Activated CD8-positive, alpha-beta memory T cell treated with anti-CD3 and anti-CD28 coated beads for 48 hours (primary cell): Measurements from ENCODE around the gene ZBP1.

Experiments
- DNase-seq, 3 experiments: peaks; one replicate each; pipeline ENCODE4 v3.0.0-alpha.2; 2020; ENCODE audit warnings: low read depth in 2 of 3, low spot score in 2 of 3

The ZBP1 gene

DNA sequence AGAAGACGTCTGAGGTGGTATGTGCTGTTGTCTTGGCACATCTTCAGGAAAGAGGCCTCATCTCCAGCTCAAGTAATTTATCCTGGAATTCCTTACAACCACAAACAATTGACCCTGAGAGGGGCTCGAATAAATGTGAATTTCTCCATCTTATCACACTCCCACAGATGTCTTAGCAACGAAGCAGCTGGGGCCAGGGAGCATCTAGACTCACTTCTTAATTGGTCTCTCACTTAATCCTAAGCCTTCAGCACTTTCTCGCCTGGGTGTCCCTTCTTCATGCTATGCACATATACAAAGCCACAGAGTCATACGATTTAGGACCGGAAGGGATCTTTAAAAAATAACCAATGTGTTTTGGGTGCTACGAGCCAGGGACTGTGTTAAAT is 32.2 kb downstream of the ZBP1 start:
- DNase-seq = no peak

DNA sequence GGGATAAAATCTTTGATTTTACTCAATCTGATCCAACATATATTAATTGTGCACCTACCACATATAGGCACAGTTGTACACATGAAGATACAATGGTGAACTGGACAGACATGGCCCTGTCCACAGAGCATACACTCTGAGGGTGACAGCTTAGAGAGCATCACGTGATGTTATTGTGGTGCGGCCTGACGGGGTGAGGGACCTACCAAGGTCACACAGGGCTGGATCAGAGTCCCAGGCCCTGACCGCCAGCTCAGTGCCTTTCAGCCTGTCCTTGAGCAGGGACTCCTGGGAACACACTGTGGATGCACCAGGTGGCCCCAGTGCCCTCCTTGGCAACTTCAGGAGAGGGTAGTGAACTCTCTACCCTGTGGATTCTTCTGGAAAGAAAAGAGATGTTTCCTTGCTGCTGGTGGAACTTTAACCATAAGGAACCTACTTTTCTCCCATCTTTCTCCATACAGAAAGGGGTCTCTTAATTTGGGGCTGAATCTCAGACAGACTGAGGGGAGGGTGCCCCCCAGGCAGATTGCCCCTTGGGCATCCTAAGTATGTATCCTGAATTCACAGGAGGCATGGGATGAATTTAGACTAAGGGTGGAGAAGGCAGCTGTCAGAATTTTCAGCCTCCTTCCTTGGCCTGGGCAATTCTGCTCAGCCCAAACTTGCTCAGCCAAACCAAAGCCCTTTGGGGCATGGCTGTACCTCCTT is 32.8 kb downstream of the ZBP1 start:
- no peak for DNase-seq

DNA sequence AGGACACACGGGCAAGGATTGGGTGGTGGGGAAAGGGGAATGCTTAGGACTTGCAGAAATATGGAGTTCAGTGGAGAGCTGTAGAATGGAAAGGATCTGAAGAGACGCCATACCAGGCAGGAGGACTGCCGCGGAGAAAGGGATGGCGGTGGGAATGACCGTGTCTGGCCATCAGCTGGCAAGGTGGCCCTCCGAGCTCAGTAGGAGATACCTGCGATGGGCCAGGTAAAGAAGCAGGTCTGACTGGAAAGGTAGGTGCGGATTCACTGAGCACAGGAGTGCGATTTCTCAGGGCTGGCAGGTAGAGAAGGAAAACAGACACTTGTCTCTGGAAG is 33.3 kb downstream of the ZBP1 start:
- no peak for DNase-seq

DNA sequence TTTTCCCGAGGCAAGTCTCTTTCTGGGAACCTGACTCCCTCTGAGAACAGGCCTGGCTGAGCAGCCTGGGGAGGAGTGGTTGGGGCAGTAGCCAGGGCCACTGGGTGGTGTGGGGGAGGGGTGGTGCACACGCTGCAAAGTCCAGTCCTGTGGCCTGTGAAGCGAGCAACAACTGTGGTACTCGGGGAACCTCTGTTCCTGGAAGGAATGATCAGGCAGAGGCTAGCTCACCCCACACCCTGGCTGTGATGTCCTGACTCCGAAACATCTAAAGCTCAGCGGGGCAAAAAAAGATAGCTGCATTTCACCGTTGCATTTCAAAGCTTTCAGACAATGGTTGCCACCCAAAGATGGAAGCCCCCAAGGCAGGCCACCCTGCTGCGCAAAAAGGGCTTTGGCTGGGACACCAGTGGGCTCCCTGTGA is 33.8 kb downstream of the ZBP1 start:
- DNase-seq = no peak

DNA sequence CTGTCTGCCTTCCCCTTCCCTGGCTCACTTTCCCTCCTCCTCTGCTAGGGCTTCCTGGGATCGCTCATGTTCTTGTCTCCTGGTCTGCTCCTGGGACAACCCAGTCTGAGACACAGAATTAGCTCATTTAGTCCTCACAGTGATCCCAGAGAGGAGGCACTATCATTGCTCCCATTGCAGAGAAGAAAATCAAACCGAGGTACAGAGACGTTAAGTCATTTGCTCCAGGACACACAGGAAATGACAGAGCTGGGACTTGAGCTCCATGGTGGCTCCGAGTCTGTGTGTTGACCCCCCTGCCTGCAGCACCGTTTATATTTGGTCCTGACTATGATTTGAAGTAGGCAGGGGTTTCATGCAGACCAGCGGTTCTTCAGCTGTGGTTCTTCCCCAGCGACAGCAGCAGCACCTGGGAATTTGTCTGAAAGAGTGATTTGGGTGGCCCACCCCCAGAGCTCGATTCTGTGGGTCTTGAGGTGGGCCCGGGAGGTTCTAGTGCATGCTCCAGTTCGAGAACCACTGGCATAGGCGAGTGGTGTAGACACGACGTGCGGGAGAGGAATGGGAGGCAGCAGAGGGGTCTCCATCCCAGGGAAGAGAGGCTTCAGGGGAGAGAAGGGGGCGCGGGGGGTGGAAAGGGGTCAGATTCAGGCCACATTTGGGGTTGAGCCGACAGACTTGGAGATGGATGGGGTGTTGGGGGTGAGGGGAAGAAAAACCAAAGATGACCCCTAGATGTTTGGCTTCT is 34.6 kb downstream of the ZBP1 start:
- no peak for DNase-seq

DNA sequence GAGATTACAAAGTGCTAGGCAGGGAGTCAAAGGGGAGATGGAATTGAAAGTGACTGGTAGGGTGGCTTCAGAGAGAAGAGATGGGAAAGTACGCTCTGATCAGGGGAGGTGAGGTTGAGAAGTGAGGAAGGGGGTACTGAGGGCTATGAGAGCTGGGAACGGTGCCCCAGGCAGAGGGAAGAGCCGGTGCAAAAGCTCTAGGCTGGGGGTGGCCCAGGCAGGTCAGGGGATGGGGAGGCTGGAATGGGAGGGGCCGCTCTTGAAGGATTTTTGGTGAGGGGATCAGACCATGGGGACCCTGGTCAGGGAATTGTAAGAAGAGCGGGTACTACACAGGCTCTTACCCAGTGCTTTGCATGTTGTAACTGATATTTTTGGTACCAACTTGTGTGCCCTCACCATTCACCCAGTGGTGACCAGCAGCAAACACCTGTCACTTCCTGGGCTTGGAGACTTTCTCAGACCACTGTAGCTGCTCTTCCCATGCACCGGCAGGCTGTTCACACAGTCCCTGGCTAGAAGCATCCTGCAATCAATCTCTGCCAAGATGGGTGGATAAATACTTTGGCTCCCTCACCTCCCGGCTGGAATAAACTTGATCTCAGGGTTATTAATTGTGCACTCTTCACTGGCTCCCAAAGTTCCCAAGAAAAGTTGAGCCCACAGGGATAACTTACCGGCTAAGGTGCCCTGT is 35.3 kb downstream of the ZBP1 start:
- DNase-seq = no peak

DNA sequence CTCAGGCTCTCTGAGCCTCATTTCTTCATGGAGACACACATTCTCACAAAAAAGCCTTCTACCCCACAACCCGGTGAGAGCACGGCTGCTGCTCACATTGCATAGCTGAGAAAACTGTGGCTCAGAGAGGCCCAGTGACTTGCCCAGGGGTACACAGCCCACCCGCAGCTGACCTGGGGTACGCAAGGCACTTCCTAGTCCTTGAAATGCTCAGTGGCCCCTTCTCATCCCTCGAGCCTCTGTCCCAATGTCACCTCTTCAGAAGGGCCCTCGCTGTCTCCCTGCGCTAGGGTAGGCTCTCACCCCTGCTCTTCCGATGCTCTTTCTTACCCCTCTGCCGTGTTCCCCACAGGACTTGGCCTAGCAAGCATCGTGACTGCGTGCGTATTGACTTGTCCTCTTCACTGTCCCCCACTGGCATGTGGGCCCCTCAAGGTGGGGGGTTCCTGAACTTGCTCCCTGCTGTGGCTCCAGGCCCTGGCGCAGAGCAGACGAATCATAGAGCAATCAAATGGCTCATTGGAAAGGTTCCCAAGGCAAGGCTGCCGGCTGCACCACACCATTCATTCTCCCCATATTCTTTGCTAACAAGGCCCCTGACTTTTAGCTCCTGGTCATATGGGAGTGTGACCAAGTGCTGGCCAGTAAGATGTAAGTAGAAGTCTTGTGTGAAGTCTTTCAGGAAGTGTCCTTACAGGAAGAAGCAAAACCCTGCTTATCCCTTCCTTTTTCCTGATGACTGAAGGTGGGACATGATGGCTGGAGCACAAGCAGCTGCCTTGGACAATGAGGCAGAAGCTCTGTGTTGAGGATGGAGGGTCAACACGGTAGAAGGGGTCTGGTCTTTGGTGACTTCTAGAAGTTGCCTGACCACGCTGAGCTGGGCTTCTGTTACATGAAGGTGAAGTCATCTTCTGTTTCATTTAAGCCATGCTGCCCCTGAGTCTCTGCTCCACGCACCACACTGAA is 36.7 kb downstream of the ZBP1 start:
- DNase-seq = no peak

DNA sequence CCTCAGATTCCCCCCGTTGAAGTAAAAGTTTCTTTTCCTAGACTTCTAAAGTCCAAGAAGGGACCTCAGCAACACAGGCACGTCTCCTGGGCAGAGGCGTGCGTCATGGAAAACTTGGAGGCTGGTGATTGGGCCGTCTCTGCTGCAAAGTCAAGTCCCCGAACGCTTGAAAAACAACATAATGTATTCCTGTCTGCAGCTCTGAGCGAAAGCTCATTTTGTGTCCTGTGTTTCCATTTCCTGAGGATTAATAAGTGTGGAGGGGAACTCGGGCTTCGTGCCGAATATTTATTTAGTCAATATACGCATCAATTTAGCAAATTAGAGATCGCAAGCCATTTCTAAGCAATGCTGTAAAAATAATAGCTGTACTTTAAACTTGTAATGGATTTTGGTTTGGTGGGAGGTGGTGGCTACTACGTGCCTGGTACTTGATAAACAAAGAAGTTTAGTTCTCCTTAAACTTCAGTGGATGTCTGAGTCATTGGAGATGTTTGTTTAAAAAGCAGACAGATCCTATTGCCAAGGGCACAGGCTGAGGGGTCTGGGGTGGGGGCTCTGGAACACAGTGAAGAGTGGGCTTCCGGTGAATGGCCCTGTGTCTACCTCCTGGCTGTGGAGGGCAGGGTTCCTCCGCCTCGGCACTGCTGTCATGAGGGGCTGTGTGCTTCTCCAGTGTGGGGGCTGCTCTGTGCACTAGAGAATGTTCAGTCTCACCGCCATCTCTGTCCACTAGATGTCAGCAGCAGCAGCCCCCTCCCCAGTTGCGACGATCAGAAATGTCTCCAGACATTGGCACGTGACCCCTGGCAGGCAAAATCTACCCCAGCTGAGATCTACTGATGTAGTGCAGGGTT is 37.6 kb downstream of the ZBP1 start:
- no peak for DNase-seq

DNA sequence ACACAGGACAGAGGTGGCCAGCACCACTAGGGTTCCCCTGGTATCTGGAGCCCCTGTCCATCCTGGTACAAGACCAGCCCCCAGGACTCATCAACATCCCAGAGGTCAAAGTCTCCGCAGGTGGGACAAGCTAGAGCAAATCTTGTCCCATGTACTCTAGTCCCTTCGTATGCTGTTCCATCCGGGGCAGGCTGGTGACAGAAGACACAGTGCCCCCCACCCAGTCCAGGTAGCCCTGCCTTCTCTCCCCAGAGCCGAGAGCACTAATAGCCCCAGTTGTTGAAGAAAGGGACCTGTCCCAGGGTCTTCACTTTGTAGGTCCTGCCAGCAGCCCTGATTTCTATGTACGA is 38.2 kb downstream of the ZBP1 start:
- DNase-seq = no peak

DNA sequence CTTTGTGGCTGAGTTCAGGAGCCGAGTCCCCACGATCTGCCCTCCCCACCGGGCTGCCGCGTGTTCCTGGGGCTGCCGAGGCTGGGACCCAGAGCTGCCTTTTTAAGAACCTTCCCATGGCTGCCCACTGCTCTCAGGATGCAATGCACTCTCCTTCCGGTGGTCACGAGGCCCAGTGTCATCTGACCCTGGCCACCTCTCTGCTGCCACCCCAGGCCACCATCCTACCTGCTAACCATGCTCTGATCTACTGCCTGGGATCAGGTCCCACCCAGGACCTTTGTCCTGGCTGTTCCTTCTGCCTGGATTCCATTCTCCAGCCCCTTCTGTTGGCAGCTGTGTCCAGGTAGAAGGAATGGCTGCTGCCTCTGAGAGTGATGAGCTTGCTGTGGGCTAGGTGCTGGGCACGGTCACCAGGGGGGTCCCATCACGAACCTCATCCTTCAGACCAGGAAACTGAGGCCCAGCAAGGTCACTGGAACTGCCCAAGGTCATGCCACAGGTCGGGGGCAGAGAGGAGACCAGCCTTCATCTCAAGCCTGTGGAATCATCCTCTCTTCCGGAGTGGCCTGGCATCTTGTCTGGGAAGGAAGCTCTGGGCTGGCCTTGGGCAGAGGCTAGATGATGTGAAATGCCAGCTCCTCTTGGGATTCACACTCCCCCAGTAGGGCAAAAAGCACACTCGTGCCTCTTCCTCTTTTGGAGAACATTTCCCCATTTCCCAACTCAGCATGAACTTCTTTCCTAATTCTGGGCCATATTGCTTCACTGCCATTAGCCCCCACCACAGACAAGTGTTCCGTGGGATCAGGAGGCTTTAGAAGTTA is 38.8 kb downstream of the ZBP1 start:
- DNase-seq = no peak

DNA sequence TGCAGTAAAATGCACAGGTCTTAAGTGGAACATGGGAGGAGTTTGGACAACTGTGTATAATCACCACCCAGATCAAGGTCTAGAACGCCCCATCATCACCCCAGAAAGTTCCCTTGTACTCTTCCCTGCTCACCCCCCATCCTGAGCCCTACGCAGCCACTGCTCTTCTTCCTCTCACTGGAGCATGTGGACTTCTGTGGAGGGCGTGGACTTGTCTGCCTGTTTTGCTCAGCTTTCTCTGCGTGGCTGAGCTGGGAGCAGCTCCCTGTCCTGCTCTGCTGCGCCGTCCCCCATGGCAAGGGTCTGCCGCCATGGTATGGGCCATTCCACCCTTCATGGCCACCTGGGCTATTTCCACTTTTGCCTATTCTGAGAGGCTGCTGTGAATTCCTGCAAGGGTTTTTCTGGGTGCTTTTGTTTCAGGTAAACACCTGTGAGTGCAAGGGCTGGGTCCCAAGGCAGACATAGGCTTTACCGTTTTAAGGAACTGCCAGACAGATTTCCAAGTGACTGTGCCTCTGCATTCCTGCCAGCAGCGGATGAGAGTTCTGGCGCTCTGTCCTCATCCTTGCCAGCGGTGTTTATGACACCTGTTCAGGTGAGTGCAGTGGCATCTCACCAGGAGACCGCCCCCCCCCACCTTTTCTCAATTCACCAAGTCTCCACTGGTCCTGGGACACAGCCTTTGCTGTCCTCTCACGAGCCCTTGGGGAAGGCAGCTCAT is 39.6 kb downstream of the ZBP1 start:
- DNase-seq = no peak

DNA sequence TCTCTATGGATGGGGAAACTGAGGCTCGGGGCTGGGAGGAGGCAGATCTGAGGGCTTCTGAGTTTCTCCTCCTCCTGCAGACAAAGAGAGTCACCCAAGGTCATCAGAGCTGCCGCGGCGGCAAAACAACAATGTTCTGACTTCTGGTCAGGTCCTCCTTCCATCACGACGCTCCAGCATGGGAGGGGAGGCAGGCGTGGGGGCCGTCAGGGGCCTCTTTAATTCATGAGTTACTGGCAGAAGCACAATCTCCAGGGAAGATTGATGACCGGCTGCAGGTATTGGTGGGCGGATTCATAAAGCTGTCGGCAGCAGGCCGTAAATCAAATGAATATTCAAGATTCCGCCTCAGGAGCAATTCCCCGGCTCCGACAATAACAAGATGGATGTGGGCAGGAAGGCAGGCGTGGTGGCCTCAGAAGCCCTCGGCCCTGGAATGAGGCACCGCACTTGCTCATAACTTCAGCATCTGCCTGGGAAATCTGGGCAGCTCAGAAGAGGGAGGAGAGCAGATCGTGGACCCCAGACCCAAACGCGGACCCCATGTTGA is 40.3 kb downstream of the ZBP1 start:
- no peak for DNase-seq

DNA sequence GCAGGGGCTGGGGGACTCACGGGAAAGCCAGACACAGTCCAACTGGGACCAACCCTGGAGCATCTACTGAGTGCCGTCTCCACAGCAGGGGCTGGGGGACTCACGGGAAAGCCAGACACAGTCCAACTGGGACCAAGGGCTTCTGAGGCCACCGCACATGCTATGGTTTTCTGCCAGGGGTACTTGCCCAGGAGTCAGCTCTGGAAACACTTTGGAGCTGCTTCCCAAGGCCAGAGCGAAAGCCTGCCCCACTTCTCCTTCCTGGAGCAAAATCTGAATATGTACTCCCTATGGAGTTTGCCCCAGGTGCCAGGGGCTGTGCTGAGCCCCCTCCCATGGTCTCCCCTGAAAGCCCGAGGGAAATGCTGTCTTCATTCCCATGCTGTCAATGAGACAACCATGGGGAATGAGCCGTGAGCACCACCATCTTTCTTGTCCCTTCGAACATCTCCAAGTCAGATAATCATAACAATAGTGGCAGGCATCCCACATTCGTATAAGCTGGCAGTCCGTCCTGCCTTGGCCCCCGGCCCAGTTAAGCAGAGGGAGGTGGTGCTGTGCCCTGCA is 40.8 kb downstream of the ZBP1 start:
- no peak for DNase-seq

DNA sequence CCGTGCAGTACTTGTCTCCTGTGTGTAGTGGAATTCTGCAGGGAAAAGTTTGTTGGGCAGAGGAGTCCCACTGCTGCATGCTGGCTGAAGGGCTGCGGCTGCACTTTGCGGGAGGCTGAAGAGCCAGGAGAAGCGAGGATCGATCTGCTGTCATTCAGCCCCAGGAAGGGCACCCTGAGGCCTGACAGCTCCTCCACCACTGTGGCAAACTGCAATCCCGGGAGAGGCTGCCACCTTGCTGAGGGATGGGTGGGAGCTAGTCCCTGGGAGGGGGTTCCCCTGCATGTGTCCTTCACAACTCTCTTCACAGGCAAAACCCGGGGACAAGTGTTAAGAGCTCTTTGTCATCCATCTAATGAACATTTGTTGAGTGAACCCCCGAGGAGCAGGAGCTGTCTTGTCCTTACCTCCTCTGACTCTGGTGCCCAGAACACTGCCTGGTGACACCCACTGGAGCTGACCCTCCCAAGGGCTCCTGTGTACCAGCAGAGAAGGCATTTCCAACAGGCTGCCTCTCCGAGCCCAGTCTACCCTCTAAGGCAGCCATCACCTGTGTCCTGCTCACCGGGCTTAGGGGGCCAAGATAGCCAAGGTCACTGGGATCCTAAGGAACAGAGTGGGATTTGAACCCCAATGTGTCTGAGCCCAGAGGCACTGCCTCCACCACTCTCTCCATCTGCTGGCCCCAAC is 41.6 kb downstream of the ZBP1 start:
- DNase-seq = no peak

DNA sequence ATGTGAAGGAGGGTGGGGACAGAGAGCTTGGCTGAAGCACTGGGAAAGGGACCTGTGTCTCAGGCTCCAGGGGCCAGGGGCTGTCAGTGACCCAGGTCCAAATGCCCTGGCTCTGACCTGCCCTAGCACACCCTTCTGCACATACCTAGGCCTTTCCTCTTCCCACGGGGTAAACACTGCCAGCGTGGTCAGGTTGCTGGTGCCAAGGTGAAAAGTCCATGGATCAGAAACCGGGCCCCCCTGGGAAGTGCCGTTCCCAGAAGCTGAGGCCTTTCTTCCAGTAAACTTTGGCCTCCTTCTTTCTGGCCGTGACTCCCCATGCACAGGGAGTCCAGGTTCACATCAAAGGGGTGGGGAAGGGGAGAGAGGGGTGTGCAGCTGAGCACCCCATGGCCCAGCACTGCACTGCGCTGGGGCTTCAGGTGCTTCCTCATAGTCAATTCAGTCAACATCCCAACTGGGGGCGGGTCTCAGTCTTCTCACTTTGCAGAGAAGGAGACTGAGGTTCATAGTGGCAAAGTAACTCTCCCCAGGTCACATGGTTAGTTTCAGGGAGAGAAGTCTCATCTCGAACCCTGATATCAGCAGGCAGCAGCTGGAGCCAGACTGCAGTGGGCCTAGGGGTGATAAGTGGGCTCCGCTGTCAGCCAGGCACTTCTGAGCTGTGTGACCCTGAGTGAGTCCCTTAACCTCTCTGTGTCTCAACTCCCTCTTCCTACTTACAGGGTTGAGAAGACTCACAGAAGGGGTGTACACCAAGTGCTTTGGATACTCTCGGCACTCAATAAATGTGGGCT is 42.3 kb downstream of the ZBP1 start:
- no peak for DNase-seq

DNA sequence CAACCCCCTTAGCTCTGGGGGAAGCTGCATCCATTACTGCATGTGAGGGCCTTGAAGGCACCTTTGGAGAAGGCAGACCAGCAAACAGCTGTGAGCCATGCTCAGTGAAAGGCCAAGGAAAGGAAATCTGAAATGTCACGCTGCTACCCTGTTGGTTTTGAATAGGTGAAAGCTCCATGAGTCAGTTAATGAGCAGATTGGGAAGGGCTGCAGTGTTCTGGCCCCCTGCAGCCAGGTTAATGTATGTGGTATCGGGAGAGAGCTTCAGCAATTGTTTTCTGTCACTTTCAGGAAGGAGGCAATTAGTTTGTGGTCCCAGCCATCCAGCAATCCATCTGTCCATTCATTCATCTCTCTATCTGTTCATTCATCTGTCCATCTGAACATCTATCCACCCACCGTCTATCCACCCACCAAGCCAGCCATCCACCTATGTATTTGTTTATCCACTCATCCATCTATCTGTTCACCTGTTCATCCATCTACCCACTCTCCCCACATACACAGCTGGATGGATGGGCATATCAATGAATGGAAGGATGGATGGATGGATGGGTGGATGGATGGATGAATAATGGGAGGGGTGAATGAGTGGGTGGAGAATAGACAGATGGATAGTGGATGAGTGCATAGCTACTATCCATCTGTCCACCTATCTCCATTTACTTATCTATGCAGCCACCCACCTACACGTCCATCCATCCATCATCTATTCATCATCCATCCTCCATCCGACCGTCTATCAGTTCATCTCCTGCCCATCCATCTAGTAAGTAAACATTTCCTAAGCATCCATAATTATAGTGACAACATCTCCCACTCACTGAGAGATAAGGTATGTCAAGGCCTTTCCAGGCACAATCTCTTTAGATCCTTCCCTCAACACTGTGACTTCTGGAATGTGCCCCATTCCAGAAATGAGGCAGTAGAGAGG is 43.3 kb downstream of the ZBP1 start:
- no peak for DNase-seq
